SJCRH30 (cell line): Measurements from ENCODE around the gene SIAH3. TPM values are rescaled to one million over a fixed set of nuclear protein-coding genes. Genes with fewer than 3 reads are reported as not detected.
A peak's percentile ranks its signal among the peaks of the same experiment; 100 is the strongest.

Source experiments
- DNase-seq, 2 experiments: peaks; one replicate each; pipeline ENCODE4 v3.0.0-alpha.2; 2015 to 2020
- H3K27ac ChIP-seq: fragments of 250-450 bp; sonication (Bioruptor Pico); 2 replicates; pipeline ENCODE4 v1.5.1; 2020; ENCODE audit warnings: mild to moderate bottlenecking, moderate library complexity
- H3K27me3 ChIP-seq: fragments of 250-450 bp; sonication (Bioruptor Pico); 2 replicates; pipeline ENCODE4 v1.5.1; 2020; ENCODE audit warnings: mild to moderate bottlenecking, moderate library complexity
- H3K36me3 ChIP-seq: fragments of 250-450 bp; sonication (Bioruptor Pico); 2 replicates; pipeline ENCODE4 v1.5.1; 2020; ENCODE audit warnings: mild to moderate bottlenecking, moderate library complexity
- H3K4me1 ChIP-seq: fragments of 250-450 bp; sonication (Bioruptor Pico); 2 replicates; pipeline ENCODE4 v1.5.1; 2020; ENCODE audit warnings: mild to moderate bottlenecking, moderate library complexity
- H3K4me3 ChIP-seq: fragments of 250-450 bp; sonication (Bioruptor Pico); 2 replicates; pipeline ENCODE4 v1.5.1; 2020; ENCODE audit warnings: mild to moderate bottlenecking, moderate library complexity
- H3K9me3 ChIP-seq: fragments of 250-450 bp; sonication (Bioruptor Pico); replicated peaks from 2 replicates; pipeline ENCODE4 v1.5.1; 2020; ENCODE audit warnings: mild to moderate bottlenecking, moderate library complexity
- total RNA-seq: library from RNA; depleted of rRNA; stranded (reverse); fragments of >200 nt; shearing (Covaris generic); gene quantifications from 2 replicates; pipeline ENCODE4 v1.2.3, GENCODE V29; 2014; rRNA removed

The SIAH3 gene
- total RNA-seq, result not detected in 2 replicates

- H3K4me3 ChIP-seq, result no peak within 1 kb of the TSS
- H3K27me3 ChIP-seq, result no peaks in the 10 kb centered on the region
- DNase-seq, result no peak
- no peaks in the 10 kb centered on the region for H3K36me3 ChIP-seq
- H3K27ac ChIP-seq, result no peak within 1 kb of the TSS
- no peaks in the 10 kb centered on the region for H3K4me1 ChIP-seq
- no peaks in the 10 kb centered on the region for H3K9me3 ChIP-seq
These were observed at the start of gene SIAH3 for GRCh38 chr13:45851171-45851921. TSS of gene SIAH3 (minus strand) at chr13:45851753. CDS start at chr13:45851629, 124 bp downstream.

GRCh38 chr13:45899406-45899805 lies 47.9 kb upstream of the SIAH3 start:
- Histone ChIP-seq H3K27me3 (no peaks in the 10 kb centered on the region), H3K4me1 (no peaks in the 10 kb centered on the region), H3K27ac (no peak overlapping the region), H3K4me3 (no peak overlapping the region), H3K36me3 (no peaks in the 10 kb centered on the region), H3K9me3 (no peaks in the 10 kb centered on the region)
- no peak for DNase-seq

DNA sequence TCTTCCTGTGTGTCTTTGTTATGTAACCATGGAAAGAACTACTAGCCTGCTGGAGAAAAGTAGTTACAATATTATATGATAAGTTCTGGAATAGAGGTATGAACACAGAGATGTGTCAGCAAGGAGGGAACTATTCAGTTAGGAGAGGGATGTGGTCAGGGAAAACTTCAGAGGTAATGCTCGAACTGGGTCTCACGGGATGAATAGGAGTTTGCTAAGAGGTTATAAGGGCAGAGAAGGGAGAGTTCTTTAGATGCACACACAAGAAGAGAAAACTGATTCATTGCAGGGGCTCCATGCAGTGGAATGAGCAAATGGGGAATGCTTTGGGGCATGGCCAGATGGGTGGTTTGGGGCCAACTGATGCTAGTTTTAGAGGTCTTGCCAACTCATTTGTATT lies 46.0 kb upstream of the SIAH3 start:
- no peaks in the 10 kb centered on the region for H3K27me3 ChIP-seq

GRCh38 chr13:45896285-45896684 lies 44.7 kb upstream of the SIAH3 start:
- Histone ChIP-seq H3K9me3 (no peaks in the 10 kb centered on the region), H3K4me1 (no peaks in the 10 kb centered on the region), H3K27me3 (no peaks in the 10 kb centered on the region), H3K27ac (no peak overlapping the region), H3K4me3 (no peak overlapping the region), H3K36me3 (no peaks in the 10 kb centered on the region)
- DNase-seq, result no peak

More for the DNA sequence above, 46.0 kb upstream of the SIAH3 start:
- Histone ChIP-seq H3K36me3 (no peaks in the 10 kb centered on the region), H3K27ac (no peak overlapping the region), H3K9me3 (no peaks in the 10 kb centered on the region), H3K4me1 (no peaks in the 10 kb centered on the region), H3K4me3 (no peak overlapping the region)
- DNase-seq, result no peak

DNA sequence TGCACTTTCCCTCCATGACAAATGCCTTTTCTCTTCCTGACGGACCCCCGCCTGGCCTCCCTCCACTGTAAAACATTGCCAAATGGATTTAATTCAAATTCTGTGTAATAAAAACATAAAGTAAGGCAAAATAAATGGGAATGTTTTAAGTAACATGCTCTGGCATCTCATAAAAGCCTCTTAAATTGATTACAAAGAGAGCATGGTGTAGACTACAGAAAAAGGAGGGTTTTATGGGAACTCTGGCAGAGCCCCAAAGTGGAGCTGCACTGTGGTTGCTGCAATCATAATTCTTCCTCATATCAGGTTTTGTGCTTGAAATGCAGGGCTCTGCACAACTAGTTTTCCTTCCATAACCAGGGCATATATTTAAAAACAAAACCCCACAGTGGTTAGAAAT lies 44.3 kb upstream of the SIAH3 start:
- no peak overlapping the region for H3K4me3 ChIP-seq
- no peaks in the 10 kb centered on the region for H3K27me3 ChIP-seq
- no peaks in the 10 kb centered on the region for H3K36me3 ChIP-seq
- H3K4me1 ChIP-seq, result no peaks in the 10 kb centered on the region
- no peak for DNase-seq
- H3K27ac ChIP-seq, result no peak overlapping the region
- no peaks in the 10 kb centered on the region for H3K9me3 ChIP-seq

DNA sequence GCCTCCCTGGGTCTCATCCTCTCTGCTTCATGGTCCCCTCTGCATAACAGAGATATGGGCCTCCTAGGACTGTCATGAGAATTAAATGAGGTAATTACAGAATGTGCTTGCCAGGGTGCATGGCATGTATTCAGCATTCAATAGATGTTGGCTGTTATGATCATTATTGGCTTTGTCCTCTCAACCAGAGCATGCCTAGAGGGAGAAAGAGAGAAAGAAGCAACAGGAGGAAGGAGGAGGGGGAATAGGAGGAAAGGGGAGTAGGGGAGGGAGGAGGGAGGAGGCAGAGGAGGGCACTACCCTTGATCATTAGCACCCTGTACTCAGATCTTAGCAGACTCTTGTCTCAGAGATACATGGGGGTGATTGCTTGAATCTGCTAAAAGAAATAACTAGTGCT lies 41.0 kb upstream of the SIAH3 start:
- DNase-seq, result no peak
- no peaks in the 10 kb centered on the region for H3K36me3 ChIP-seq
- H3K27ac ChIP-seq, result no peak overlapping the region
- H3K4me3 ChIP-seq, result no peak overlapping the region
- H3K27me3 ChIP-seq, result no peaks in the 10 kb centered on the region
- no peaks in the 10 kb centered on the region for H3K4me1 ChIP-seq
- no peaks in the 10 kb centered on the region for H3K9me3 ChIP-seq

GRCh38 chr13:45889590-45890243 lies 38.2 kb upstream of the SIAH3 start:
- Histone ChIP-seq H3K36me3 (no peaks in the 10 kb centered on the region), H3K27ac (no peak overlapping the region), H3K9me3 (no peaks in the 10 kb centered on the region), H3K4me3 (no peak overlapping the region), H3K4me1 (no peaks in the 10 kb centered on the region), H3K27me3 (no peaks in the 10 kb centered on the region)
- peak in 1 of 2 experiments; percentile 8 for DNase-seq

DNA sequence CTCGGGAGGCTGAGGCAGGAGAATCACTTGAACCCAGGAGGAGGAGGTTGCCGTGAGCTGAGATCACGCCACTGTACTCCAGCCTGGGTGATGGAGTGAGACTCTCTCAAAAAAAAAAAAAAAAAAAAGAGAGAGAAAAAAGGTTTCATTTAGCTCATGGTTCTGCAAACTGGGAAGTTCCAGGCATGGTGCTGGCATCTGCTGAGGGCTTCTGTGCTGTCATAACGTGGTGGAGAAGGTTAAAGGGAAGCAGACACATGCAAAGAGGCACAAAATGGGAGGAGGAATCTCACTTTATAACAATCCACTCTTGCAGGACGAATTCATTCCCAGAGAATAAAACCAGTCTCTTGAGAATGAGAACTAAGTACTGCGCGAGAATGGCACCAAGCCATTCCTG lies 34.9 kb upstream of the SIAH3 start:
- Histone ChIP-seq H3K4me1 (no peaks in the 10 kb centered on the region), H3K9me3 (no peaks in the 10 kb centered on the region), H3K36me3 (no peaks in the 10 kb centered on the region), H3K4me3 (no peak overlapping the region), H3K27ac (no peak overlapping the region), H3K27me3 (no peaks in the 10 kb centered on the region)
- DNase-seq, result no peak

DNA sequence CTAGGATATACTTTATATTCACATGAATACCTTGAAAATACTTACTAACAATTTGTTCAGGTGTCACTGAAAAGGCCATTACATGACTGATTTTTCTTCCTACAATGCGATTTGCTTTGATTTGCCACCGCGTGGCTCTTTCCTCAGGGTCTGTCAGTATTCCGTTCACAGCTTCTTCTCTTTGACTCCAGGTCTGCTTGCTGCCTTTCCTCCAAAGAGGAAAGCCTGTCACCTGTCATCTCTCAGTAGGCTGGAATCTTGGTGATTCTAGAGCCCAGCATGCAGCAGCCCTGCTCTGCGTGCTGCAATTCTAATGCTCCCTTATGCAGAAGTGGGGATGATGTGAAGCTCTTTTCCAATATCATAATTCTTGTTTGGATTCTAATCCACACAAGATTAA lies 33.6 kb upstream of the SIAH3 start:
- Histone ChIP-seq H3K27ac (no peak overlapping the region), H3K9me3 (no peaks in the 10 kb centered on the region), H3K4me3 (no peak overlapping the region), H3K4me1 (no peaks in the 10 kb centered on the region), H3K27me3 (no peaks in the 10 kb centered on the region), H3K36me3 (no peaks in the 10 kb centered on the region)
- no peak for DNase-seq

- no peaks in the 10 kb centered on the region for H3K9me3 ChIP-seq
- no peak overlapping the region for H3K4me3 ChIP-seq
- no peak for DNase-seq
- no peak overlapping the region for H3K27ac ChIP-seq
- no peaks in the 10 kb centered on the region for H3K4me1 ChIP-seq
- H3K36me3 ChIP-seq, result no peaks in the 10 kb centered on the region
- H3K27me3 ChIP-seq, result no peaks in the 10 kb centered on the region
These were observed 31.1 kb upstream of the SIAH3 start for GRCh38 chr13:45882626-45883025.

DNA sequence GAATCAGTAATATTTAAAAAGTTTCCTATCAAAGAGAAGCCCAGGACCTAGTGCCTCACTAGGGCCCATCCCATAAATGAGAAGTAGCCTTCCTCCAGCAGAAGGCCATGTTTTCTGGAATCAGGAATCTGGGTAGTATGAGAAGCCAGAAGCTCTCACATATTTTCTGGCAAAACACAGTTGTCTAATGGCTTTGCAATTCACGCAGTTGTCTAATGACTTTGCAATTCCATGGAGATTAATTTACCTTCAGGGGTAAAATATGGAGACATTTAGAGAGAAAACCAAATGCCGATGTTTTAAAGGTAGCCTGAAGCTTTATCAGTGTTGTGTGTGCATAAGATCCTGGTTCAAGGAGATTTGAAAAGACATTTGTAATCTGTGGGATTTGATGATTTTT lies 29.8 kb upstream of the SIAH3 start:
- no peak for DNase-seq
- no peak overlapping the region for H3K27ac ChIP-seq

GRCh38 chr13:45880242-45880641 lies 28.7 kb upstream of the SIAH3 start:
- no peaks in the 10 kb centered on the region for H3K9me3 ChIP-seq
- no peaks in the 10 kb centered on the region for H3K4me1 ChIP-seq
- H3K4me3 ChIP-seq, result no peak overlapping the region
- no peaks in the 10 kb centered on the region for H3K36me3 ChIP-seq
- no peaks in the 10 kb centered on the region for H3K27me3 ChIP-seq
- DNase-seq, result no peak
- H3K27ac ChIP-seq, result no peak overlapping the region

More for the DNA sequence above, 29.8 kb upstream of the SIAH3 start:
- no peaks in the 10 kb centered on the region for H3K9me3 ChIP-seq
- no peaks in the 10 kb centered on the region for H3K4me1 ChIP-seq
- no peaks in the 10 kb centered on the region for H3K36me3 ChIP-seq
- H3K4me3 ChIP-seq, result no peak overlapping the region
- H3K27me3 ChIP-seq, result no peaks in the 10 kb centered on the region

DNA sequence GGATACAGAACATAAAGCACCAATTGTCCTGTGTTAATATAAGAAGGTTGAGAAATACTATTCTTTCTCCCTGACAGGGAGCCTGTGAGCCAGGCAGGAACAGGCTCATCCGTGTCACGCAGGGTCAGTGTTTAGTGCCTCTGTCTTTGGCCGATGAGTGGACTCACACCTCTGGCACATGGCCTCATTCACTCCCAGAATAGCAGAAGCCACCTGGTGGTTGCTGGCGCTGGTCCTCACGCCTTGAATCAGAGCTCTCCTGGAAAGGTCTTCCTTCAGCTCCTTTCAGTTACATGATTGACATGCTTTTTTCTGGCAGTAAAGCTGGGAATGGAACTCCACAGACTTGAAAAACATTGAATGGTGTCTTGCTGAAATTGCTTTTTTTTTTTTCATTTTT lies 28.1 kb upstream of the SIAH3 start:
- Histone ChIP-seq H3K4me3 (no peak overlapping the region), H3K4me1 (no peaks in the 10 kb centered on the region), H3K27ac (no peak overlapping the region), H3K36me3 (no peaks in the 10 kb centered on the region), H3K9me3 (no peaks in the 10 kb centered on the region), H3K27me3 (no peaks in the 10 kb centered on the region)
- no peak for DNase-seq

- DNase-seq, result no peak
- no peaks in the 10 kb centered on the region for H3K27me3 ChIP-seq
- no peaks in the 10 kb centered on the region for H3K4me1 ChIP-seq
- no peak overlapping the region for H3K27ac ChIP-seq
- H3K36me3 ChIP-seq, result no peaks in the 10 kb centered on the region
- no peak overlapping the region for H3K4me3 ChIP-seq
- no peaks in the 10 kb centered on the region for H3K9me3 ChIP-seq
These were observed 27.4 kb upstream of the SIAH3 start for GRCh38 chr13:45878966-45879365.

DNA sequence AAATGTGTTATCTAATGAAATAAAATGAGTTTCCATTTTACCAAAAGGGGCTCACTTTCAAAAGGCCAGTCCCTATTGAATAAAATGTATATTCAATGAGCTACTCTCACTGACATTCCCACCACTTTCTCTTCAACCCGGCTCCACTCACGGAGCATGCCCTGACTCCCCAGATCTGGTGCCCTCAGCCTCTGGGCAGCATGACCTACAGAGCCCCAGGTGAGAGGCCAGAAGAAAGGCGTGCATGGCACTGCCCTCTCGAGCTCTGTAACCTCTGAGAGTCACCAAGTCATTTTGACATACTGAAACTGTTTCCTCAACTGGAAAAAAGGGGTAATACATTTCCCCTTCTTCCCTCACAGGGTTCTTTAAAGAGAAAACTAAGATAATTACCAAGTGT lies 25.2 kb upstream of the SIAH3 start:
- DNase-seq, result no peak
- H3K4me3 ChIP-seq, result no peak overlapping the region
- no peaks in the 10 kb centered on the region for H3K36me3 ChIP-seq
- no peak overlapping the region for H3K27ac ChIP-seq
- no peaks in the 10 kb centered on the region for H3K27me3 ChIP-seq
- no peaks in the 10 kb centered on the region for H3K4me1 ChIP-seq
- H3K9me3 ChIP-seq, result no peaks in the 10 kb centered on the region

DNA sequence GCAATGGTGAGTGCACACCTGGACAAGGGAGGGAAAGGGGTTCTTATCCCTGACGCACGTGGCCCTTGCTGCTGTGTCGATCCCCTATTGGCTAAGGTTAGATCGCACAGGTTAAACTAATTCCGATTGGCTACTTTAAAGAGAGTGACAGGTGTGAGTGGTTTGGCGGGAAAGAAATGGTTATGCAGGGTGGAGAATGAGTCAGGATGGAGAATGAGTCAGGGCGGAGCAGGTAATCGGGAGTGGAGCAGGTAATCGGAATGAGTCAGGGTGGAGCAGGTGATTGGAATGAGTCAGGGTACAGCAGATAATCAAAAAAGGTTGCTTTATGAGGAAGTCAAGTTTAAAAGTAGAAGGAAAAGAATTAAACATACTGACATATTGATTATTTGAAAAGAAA lies 24.4 kb upstream of the SIAH3 start:
- H3K9me3 ChIP-seq, result no peaks in the 10 kb centered on the region
- H3K27me3 ChIP-seq, result no peaks in the 10 kb centered on the region
- DNase-seq, result no peak
- H3K4me1 ChIP-seq, result no peaks in the 10 kb centered on the region
- no peak overlapping the region for H3K4me3 ChIP-seq
- no peak overlapping the region for H3K27ac ChIP-seq
- no peaks in the 10 kb centered on the region for H3K36me3 ChIP-seq
